ENCODE results near the gene KRTAP5-2.
"Not testable (repeated sequence)": the region's sequence is repeated elsewhere in the genome, so short reads cannot be mapped to it uniquely, and the experiment has no call there.

Gene KRTAP5-2, protein sequence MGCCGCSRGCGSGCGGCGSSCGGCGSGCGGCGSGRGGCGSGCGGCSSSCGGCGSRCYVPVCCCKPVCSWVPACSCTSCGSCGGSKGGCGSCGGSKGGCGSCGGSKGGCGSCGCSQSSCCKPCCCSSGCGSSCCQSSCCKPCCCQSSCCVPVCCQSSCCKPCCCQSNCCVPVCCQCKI

GRCh38 chr11:1597994-1598380 is at the start of gene KRTAP5-2:
KRTAP5-2 (minus strand) TSS chr11:1598294; CDS start chr11:1598250, 44 bp downstream.
- DNase-seq (ENCODE audit: low spot score), result no peak

DNA sequence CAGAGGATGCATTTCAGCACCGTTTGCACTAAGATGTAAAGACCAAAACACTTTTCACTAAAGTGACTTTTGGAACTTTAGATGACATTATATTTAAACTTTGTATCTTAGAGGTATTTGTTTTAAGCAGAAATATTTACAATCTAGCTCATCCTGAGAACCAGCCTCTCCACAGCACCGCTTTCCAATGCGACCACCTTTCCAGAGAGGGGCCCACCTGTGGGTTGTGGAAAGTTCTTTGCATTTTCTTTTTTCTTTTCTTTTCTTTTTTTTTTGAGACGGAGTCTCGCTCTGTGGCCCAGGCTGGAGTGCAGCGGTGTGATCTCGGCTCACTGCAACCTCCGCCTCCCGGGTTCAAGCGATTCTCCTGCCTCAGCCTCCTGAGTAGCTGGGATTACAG is 48.4 kb upstream of the KRTAP5-2 start:
- not testable (repeated sequence) for DNase-seq (ENCODE audit: low spot score)

GRCh38 chr11:1645357-1645821 is 47.3 kb upstream of the KRTAP5-2 start:
- DNase-seq (ENCODE audit: low spot score), result no peak

GRCh38 chr11:1644601-1645356 is 46.7 kb upstream of the KRTAP5-2 start:
- DNase-seq (ENCODE audit: low spot score), result no peak

- DNase-seq (ENCODE audit: low spot score), result no peak
Measured at GRCh38 chr11:1643146-1643690, 45.1 kb upstream of the KRTAP5-2 start.

GRCh38 chr11:1642288-1643145 is 44.4 kb upstream of the KRTAP5-2 start:
- no peak for DNase-seq (ENCODE audit: low spot score)

- no peak for DNase-seq (ENCODE audit: low spot score)
Measured at GRCh38 chr11:1641096-1641495, 43.0 kb upstream of the KRTAP5-2 start.

- peak; percentile 16 for DNase-seq (ENCODE audit: low spot score)
Measured at GRCh38 chr11:1640076-1640946, 42.2 kb upstream of the KRTAP5-2 start.

DNA sequence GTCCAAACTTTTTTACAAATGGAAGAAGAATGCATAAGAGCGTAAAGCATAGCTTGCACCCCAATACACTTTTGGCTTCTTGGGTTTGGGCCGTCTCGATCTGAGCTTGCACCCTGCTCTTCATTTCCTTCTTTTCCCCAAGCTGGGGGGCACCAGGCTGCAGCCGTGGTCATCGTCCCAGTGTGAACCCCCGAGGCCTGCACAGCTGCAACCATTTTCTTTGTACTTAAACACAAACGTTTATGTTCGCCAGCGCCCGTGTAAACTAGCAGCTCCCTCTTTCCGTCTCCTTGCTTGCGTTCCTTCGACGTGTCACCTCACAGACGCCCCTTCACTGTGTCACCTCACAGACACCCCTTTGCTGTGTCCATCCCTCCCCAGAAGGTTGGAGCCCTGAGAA is 41.6 kb upstream of the KRTAP5-2 start:
- no peak for DNase-seq (ENCODE audit: low spot score)

DNA sequence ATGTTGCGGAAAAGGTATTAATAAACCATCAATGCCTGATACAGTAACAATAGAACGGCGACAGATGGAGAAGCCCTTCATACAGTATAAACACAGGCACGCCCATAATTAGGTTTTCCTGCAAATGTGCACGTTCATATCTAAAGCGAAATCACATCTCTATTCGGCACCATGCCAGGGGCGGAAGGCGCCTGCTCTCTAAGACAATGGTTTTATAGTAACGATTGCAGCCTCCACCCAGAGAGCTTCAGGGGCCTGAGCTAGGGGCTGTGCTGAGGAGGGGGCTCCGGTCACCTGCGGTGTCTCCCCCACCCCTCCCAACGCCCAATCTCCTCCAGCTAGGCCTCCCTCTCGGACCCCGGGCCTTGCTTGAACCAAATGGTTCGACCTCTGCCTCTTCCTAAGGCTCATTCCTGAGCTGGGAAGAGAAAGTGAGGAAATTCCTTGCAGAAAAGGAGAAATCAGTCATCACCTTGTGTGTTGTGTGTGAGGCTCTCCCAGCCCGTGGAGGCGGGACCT is 41.1 kb upstream of the KRTAP5-2 start:
- DNase-seq (ENCODE audit: low spot score), result no peak

DNA sequence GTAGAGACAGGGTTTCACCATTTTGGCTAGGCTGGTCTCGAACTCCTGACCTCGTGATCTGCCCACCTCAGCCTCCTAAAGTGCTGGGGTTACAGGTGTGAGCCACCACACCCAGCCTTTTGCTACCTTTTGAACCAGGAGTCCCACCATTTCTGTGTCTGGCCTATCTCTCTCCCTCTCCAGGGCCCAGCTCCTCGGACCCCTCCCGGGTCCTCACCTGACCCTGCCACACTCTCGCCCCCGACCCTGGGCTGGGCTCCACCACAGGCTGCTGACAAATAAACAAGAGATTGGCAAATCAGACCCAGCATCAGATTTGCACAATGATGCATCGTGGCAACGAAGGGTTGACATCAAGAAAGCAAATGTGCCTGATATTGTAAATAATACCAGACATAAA is 40.2 kb upstream of the KRTAP5-2 start:
- DNase-seq (ENCODE audit: low spot score), result no peak

DNA sequence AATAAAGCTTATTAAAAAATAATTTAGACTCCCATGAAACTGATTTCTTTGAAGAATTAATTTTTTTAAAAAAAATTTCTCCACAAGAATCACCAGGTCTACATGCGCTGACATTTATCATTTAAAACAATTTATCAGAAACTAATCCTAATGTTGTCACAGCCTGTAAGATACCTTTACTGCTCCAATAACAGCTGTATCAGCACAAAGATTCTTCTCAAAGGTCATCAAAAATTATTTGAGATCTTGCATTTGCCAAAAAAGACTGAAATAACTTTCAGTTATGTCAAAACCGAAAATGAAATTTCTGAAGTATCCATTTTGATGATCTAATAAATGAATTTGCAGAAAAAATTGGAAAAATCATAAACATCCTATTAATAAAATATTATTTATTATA is 39.5 kb upstream of the KRTAP5-2 start:
- DNase-seq (ENCODE audit: low spot score), result no peak

GRCh38 chr11:1636291-1636950 is 38.3 kb upstream of the KRTAP5-2 start:
- DNase-seq (ENCODE audit: low spot score), result no peak

DNA sequence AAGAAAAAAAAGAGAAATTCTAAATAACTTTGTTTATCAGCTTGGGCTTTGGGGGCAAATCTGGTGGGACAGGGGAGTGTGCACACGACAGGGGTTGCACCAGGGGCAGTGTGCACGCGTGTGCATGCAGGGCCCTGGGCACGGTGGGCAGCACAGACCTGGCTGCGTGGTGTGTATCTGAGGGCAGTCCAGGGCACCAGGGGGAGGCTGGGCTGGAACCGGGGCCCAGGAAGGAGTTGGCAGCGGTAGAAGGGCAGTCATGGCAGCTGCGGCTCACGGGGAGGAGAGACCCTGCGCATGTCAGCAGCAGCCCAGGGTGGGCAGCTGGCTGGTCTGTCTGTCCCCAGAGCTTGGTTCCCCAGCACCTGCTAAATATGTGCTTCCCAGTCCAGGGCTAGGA is 35.8 kb upstream of the KRTAP5-2 start:
- DNase-seq (ENCODE audit: low spot score), result no peak

DNA sequence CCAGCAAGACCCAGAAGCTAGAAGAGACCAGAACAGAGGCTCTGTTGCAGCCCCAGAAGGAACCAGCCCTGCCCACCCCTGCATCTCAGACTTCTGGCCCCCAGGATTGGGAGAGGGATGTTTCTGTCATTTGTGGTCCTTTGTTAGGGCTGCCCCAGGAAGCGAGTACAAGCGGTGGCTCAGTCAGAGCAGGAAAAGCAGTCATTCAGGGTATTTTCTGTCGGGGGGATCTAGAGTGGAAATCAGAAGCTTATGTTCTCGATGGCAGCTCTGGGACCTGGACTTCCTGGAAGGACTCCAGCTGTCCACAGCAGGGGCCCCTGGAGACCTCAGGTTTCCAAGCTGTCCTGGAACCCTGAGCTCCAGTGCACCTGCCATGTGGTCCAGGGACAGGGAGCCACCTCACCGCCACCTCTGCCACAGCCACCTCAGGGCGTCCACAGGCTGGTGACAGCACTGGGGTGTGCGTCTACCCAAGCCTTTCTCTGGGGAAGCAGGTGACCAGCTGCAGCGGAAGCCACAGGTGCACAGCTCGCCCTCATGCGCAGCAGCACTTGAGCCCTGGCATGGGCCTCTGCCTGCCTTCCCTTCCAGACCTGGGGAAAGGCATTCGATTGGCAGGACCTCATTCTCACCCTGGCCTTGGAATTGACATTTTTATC is 34.1 kb upstream of the KRTAP5-2 start:
- DNase-seq (ENCODE audit: low spot score), result no peak

- no peak for DNase-seq (ENCODE audit: low spot score)
Measured at GRCh38 chr11:1631066-1631568, 33.0 kb upstream of the KRTAP5-2 start.

DNA sequence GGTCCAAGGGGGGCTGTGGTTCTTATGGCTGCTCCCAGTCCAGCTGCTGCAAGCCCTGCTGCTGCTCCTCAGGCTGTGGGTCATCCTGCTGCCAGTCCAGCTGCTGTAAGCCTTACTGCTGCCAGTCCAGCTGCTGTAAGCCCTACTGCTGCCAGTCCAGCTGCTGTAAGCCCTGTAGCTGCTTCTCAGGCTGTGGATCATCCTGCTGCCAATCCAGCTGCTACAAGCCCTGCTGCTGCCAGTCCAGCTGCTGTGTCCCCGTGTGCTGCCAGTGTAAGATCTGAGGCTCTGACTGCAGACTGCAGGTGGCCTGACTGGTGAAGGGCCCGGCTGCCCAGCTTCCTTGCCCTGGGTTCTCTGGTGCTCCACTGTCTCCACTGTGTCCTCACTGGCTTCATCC is 32.2 kb upstream of the KRTAP5-2 start:
- DNase-seq (ENCODE audit: low spot score), result no peak

DNA sequence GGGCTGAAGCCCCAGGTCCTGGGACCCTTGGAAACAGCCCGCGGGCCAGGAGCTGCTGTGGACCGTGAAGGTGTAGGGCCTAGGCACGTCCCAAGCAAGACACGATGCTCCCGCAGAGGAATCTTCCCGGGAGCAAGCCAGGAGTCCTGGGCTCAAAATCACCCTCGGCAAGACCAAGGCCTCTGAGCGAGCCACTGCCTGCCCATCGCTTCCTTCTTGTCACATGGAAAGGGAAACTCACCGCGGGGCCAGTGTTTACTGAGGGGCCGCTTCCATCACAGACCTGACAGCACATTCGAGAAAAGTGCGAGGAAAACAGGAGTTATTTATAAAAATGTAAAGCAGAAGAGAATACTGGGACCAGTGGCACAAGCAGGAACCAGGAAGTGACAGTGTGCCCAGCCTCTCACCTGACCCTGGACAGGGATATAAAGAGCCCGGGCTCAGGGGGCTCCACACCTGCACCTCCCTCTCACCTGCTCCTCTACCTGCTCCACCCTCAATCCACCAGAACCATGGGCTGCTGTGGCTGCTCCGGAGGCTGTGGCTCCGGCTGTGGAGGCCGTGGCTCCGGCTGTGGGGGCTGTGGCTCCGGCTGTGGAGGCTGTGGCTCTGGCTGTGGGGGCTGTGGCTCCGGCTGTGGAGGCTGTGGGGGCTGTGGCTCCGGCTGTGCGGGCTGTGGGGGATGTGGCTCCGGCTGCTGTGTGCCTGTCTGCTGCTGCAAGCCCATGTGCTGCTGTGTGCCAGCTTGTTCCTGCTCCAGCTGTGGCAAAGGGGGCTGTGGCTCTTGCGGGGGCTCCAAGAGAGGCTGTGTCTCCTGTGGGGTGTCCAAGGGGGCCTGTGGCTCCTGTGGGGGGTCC is 31.5 kb upstream of the KRTAP5-2 start, which contains the start of gene KRTAP5-5:
Gene KRTAP5-5, plus strand, starts transcription at position 450 of the 860 bp plus-strand sequence. Its CDS starts 66 bp downstream, at position 516.
- no peak for DNase-seq (ENCODE audit: low spot score)

Measured in activated CD4-positive, alpha-beta T cell treated with anti-CD3 and anti-CD28 coated beads, Interleukin-2, Interleukin-4, amounts not matched to agents 100 ng/mL and 50 ng/mL, durations not matched to agents 16 hours and 8 hours (primary cell).